VCaP (cell line): ENCODE results near the gene ZCCHC24.

Experiments used
- H3K27ac ChIP-seq: fragments of 450-650 bp; 2 replicates; pipeline ENCODE4 v1.5.1; 2017
- TF ChIP-seq, protein P1 (sequence below): fragments of 450-650 bp; conservative IDR thresholded peaks from 2 replicates; pipeline ENCODE4 v1.5.1; 2017; ENCODE audit warnings: mild to moderate bottlenecking, moderate library complexity

The ZCCHC24 gene

DNA sequence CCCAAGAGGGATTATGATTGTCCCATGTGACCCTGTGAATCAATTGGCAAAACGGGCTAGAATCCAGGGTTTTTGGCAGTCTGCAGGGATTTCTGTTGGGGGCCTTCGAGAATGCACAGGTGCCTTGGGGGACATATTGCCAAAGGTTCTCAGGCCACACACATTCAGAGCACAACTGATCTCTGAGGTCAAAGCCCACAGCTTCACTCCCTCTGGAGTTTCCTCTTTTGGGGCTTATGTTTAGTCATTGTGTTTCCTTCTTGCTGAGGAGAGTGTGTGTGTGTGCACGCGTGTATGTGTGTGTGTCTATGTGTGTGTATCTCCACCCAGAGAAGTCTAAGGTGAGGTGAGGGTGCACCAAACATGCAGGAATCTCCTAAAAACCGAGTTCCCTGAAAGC, 89.3 kb downstream of the ZCCHC24 start:
- TF ChIP-seq, protein P1, sequence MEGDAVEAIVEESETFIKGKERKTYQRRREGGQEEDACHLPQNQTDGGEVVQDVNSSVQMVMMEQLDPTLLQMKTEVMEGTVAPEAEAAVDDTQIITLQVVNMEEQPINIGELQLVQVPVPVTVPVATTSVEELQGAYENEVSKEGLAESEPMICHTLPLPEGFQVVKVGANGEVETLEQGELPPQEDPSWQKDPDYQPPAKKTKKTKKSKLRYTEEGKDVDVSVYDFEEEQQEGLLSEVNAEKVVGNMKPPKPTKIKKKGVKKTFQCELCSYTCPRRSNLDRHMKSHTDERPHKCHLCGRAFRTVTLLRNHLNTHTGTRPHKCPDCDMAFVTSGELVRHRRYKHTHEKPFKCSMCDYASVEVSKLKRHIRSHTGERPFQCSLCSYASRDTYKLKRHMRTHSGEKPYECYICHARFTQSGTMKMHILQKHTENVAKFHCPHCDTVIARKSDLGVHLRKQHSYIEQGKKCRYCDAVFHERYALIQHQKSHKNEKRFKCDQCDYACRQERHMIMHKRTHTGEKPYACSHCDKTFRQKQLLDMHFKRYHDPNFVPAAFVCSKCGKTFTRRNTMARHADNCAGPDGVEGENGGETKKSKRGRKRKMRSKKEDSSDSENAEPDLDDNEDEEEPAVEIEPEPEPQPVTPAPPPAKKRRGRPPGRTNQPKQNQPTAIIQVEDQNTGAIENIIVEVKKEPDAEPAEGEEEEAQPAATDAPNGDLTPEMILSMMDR: no peak
- no peak overlapping the region for H3K27ac ChIP-seq

DNA sequence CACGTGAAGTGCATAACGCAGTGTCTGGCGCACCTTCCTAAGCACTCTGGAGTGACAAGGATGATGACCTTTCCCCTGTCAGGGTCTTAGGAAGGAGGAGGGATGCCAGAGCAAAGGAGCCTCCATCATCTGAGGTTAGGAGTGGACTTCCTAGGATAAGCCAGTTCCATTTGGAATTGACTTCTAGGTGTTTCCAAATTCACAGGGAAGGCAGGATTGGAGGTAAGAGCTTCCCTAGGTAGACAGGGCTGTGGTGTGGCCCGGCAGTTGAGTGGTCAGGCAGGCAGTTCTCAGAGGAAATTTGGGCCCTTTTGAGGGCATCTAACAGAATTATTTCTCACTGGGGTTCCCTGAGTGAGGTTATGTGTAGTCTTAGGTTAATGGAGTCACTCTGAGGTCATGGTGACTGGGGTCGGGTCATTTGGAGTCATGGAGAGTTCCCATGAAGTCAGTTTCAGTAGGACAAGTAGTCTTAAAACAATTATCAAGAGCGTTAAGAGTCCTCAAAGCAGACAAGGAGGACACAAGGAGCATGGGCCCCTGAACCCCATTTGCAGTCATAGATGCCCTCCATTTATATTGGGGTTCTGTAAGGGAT, 89.9 kb downstream of the ZCCHC24 start:
- H3K27ac ChIP-seq: no peak overlapping the region
- TF ChIP-seq, protein P1: no peak

DNA sequence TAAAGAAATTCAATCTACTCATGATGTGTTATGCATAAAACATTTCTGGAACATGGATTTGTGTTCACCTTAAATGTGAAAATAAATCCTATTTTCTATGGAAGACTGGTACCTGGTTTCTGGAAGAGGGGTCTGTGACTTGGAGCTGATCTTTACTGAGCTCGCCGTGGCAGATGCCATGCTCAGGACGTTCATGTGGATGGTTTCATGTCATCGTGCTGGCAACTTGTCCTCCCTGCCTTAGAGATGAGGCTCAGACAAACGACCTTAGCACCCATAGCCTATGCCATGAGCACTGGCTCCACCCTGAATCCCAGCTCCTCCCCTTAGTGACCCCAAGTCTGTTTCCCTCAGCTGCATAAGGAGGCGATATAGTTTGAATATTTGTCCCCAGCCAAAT, 90.8 kb downstream of the ZCCHC24 start:
- no peak overlapping the region for H3K27ac ChIP-seq
- TF ChIP-seq, protein P1: no peak

GRCh38 chr10:79354141-79354540, 91.3 kb downstream of the ZCCHC24 start:
- no peak overlapping the region for H3K27ac ChIP-seq
- TF ChIP-seq, protein P1: no peak

DNA sequence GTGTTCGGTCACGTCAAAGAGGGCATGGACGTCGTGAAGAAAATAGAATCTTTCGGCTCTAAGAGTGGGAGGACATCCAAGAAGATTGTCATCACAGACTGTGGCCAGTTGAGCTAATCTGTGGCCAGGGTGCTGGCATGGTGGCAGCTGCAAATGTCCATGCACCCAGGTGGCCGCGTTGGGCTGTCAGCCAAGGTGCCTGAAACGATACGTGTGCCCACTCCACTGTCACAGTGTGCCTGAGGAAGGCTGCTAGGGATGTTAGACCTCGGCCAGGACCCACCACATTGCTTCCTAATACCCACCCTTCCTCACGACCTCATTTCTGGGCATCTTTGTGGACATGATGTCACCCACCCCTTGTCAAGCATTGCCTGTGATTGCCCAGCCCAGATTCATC, 91.7 kb downstream of the ZCCHC24 start:
- H3K27ac ChIP-seq: no peak overlapping the region
- TF ChIP-seq, protein P1: no peak

GRCh38 chr10:79353000-79353406, 92.4 kb downstream of the ZCCHC24 start:
- TF ChIP-seq, protein P1: no peak

DNA sequence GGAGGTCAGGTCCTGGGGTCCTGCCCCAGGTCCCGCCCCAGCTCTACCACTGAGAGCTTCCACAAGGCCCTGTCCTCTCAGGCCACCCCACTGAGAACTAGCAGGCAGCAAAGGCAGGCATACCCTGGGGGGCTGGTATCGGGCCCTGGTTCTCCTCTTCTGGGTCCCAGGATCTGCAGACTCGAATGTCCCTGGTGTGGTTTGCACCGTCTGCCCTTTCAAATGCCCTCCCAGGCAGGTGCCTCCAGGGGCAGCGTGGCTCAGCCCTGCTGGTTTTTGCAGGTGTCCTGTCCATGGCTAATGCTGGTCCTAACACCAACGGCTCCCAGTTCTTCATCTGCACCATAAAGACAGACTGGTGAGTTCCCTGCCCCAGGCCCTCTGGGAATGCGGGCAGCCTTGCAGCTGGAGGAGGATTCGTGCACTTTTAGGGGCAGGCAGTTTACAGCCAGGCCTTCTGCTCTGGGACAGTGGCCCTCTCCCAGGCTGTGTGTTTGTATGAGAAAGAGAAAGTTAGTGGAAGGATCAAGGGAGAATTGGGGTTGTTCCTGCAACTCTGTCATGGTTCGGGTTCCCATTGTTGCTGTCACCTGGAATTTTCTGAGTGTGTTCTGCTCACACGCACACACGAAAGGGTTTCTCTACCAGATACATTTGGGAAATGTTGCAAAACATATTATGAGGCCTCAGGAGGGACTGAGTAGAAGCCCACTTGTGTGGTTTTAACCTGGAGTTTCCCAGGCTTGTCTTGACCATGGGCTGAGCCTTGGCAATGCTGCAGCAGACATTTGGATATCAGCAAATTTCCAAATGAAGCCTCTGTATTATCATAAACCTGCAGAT, 93.2 kb downstream of the ZCCHC24 start:
- H3K27ac ChIP-seq: no peak overlapping the region
- TF ChIP-seq, protein P1: no peak

More at GRCh38 chr10:79353000-79353406, 92.4 kb downstream of the ZCCHC24 start:
- H3K27ac ChIP-seq: no peak overlapping the region
